H1 (cell line): ENCODE data around the gene SEMA3C.

Experiments
- BCL11A ChIP-seq, 2 experiments: IDR thresholded peaks; one replicate each; pipeline ENCODE4 v1.6.1; 2011; ENCODE audit warnings: low read depth in 2 of 2, low read length in 2 of 2, mild to moderate bottlenecking in 2 of 2
- BRCA1 ChIP-seq: IDR thresholded peaks from 2 replicates; pipeline ENCODE4 v1.6.1; 2012; ENCODE audit warnings: low read depth, low read length, improper control_type of control experiment
- CBX8 ChIP-seq: fragments of 300-800, 300-1000 bp; sonication (generic); IDR thresholded peaks from 2 replicates; pipeline ENCODE4 v1.7.1; 2016; ENCODE audit warnings: low read depth, low read length, borderline replicate concordance
- CTCF ChIP-seq, 3 experiments: IDR thresholded peaks; 1 replicate in 2 of 3; 2 replicates in 1 of 3; pipeline versions ENCODE4 v1.5.1 to v1.6.1; 2011; ENCODE audit warnings: low read length in 3 of 3, mild to moderate bottlenecking in 3 of 3, inconsistent platforms in 2 of 3, low read depth in 1 of 3, moderate library complexity in 1 of 3; ENCODE audit not compliant: insufficient read depth in 1 of 3; ENCODE audit errors: control extremely low read depth in 1 of 3
- EP300 ChIP-seq, 2 experiments: IDR thresholded peaks; 1 replicate in 1 of 2; 2 replicates in 1 of 2; pipeline ENCODE4 v1.6.1; 2011 to 2012; ENCODE audit warnings: low read depth in 2 of 2, low read length in 2 of 2, mild to moderate bottlenecking in 2 of 2, borderline replicate concordance in 1 of 2, inconsistent platforms in 1 of 2, moderate library complexity in 1 of 2
- JUN ChIP-seq: IDR thresholded peaks from 2 replicates; pipeline ENCODE4 v1.6.1; 2011; ENCODE audit warnings: low read depth, mild to moderate bottlenecking, improper control_type of control experiment, low read length
- POLR2A ChIP-seq, 2 experiments: IDR thresholded peaks; 1 replicate in 1 of 2; 2 replicates in 1 of 2; pipeline ENCODE4 v1.6.1; 2011; ENCODE audit warnings: low read depth in 2 of 2, low read length in 2 of 2, mild to moderate bottlenecking in 2 of 2; ENCODE audit errors: control extremely low read depth in 1 of 2
- RAD21 ChIP-seq, 2 experiments: IDR thresholded peaks in 1 of 2; conservative IDR thresholded peaks in 1 of 2; 2 replicates each; pipeline ENCODE4 v1.6.1; 2011; ENCODE audit warnings: low read depth in 2 of 2, low read length in 2 of 2, improper control_type of control experiment in 1 of 2, inconsistent platforms in 1 of 2, mild to moderate bottlenecking in 1 of 2, moderate library complexity in 1 of 2
- TEAD4 ChIP-seq: IDR thresholded peaks from 2 replicates; pipeline ENCODE4 v1.6.1; 2012; ENCODE audit warnings: low read depth, low read length, inconsistent platforms, mixed read lengths

- TF ChIP-seq RAD21 (IDR thresholded peaks at IDR 0.05 in 1 of 2, conservative IDR thresholded peaks at IDR 0.05 in 1 of 2; ENCODE audit: low read depth in 2 of 2, low read length in 2 of 2) (no peak), BCL11A (IDR thresholded peaks at IDR 0.05; ENCODE audit: low read depth in 2 of 2, low read length in 2 of 2) (no peak), CTCF (IDR thresholded peaks at IDR 0.05; ENCODE audit: control extremely low read depth in 1 of 3, insufficient read depth in 1 of 3, low read depth in 1 of 3, low read length in 3 of 3) (no peak), JUN (no peak), CBX8 (no peak), BRCA1 (no peak), EP300 (IDR thresholded peaks at IDR 0.05; ENCODE audit: borderline replicate concordance in 1 of 2, low read depth in 2 of 2, low read length in 2 of 2) (no peak), POLR2A (IDR thresholded peaks at IDR 0.05; ENCODE audit: control extremely low read depth in 1 of 2, low read depth in 2 of 2, low read length in 2 of 2) (no peak), TEAD4 (no peak)
These were observed 92.2 kb downstream of the SEMA3C start for GRCh38 chr7:80826520-80827238.
